Large intestine (tissue), 3 donors: ENCODE data around the gene ZMAT5. TPM values are rescaled to one million over a fixed set of nuclear protein-coding genes. Genes with fewer than 3 reads are reported as not detected.

Experiments
- DNase-seq, 2 donors: peaks; one replicate each; pipeline versions ENCODE4 v3.0.0 to v3.0.0-alpha.2; 2013
- H3K27ac ChIP-seq: one replicate; pipeline ENCODE4 v1.5.1; 2013; ENCODE audit warnings: low read length
- H3K27me3 ChIP-seq: 2 replicates; pipeline ENCODE4 v1.6.1; 2013; ENCODE audit warnings: low read length; ENCODE audit not compliant: control insufficient read depth, insufficient read depth
- H3K36me3 ChIP-seq: 2 replicates; pipeline ENCODE4 v1.6.1; 2013; ENCODE audit warnings: low read length; ENCODE audit not compliant: control insufficient read depth, insufficient read depth
- H3K4me1 ChIP-seq: one replicate; pipeline ENCODE4 v1.6.1; 2013; ENCODE audit warnings: low read length; ENCODE audit not compliant: control insufficient read depth, insufficient read depth
- H3K4me3 ChIP-seq: one replicate; pipeline ENCODE4 v1.5.1; 2013; ENCODE audit warnings: low read length
- H3K9me3 ChIP-seq: one replicate; pipeline ENCODE4 v1.6.1; 2013; ENCODE audit warnings: mild to moderate bottlenecking, low read depth, low read length, moderate library complexity; ENCODE audit not compliant: control insufficient read depth
- WGBS: methylation state at CpG from one replicate; pipeline ENCODE4 v1.1.5; 2013; ENCODE audit warnings: low lambda C conversion rate; ENCODE audit not compliant: insufficient coverage; 5-methylcytosine and 5-hydroxymethylcytosine counted together
- polyA plus RNA-seq: library from polyadenylated mRNA; unstranded; fragments of 120-200 nt; gene quantifications from one replicate; pipeline ENCODE4 v1.2.1, GENCODE V29; 2013

The ZMAT5 gene
- polyA plus RNA-seq, 1 donor, result 19.5 TPM

DNA sequence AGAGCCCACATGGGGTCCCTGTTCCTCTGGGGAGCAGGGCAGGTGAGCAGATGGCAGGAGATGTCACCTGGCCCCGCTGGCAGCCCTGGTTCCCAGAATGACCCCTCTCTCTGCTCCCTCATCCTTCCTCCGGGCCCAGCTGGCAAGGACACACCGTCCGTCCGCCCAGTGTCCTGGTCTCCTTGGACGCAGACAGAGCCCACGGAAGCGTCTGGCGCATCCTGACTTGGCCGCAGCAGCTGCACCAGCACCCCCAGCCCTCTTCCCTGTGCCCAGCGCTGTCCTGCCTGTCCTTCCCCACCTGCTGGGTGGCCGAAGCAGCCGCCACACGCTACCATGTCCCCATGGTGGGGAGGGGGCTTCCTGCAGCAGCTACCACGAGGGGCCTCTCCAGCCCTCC is 56.6 kb downstream of the ZMAT5 start:
- no peaks in the 10 kb centered on the region for H3K4me1 ChIP-seq
- H3K36me3 ChIP-seq, result no peaks in the 10 kb centered on the region
- H3K4me3 ChIP-seq, result no peak overlapping the region
- H3K27ac ChIP-seq, result no peak overlapping the region
- DNase-seq, result no peak
- no peaks in the 10 kb centered on the region for H3K9me3 ChIP-seq
- peaks cover 22% of the 10 kb centered on the region for H3K27me3 ChIP-seq
- no CpG with 5 or more reads among the region's 15 CpGs for WGBS

DNA sequence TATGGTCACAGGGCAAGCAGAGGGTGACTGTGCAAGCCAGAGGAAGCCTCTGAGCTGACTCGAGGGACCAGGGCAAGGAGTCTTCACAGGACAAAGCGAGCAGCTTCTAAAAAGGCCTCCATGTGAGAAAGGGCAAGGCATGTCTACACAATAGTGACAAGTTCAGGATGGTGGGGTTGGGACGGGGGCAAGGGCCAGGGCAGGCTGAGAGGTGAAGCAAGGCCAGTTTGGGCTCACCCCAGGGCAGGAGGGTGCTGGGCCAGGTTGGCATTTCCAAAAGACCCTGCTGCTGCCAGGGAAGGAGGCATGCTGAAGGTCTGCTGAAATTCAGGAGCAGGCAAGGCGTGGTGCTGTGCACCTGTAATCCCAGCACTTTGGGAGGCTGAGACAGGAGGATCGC is 59.3 kb downstream of the ZMAT5 start:
- H3K4me3 ChIP-seq, result no peak overlapping the region
- no peak overlapping the region for H3K27ac ChIP-seq
- no peaks in the 10 kb centered on the region for H3K9me3 ChIP-seq
- H3K36me3 ChIP-seq, result no peaks in the 10 kb centered on the region
- no CpG with 5 or more reads among the region's 5 CpGs for WGBS
- peaks cover 35% of the 10 kb centered on the region for H3K27me3 ChIP-seq
- DNase-seq, result no peak
- H3K4me1 ChIP-seq, result peaks cover 13% of the 10 kb centered on the region

DNA sequence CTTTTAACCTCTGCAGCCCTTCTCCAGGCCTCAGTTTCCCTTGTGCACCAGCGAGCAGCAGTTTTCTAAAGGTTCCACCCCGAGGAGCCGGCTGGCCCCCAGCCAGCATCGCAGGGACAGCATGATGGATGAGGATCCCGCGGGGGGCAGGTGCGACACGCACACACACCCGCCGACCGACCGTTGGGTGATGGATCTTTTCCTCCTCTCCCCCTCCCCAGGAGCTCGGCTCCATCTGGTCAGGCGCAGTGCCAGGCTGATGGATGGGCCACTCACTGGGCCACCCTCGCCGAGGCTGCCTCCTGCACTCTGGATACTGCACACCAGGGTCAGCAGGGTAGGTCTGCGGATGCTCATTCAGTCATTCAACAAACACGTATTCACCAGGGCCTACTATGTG is 59.8 kb downstream of the ZMAT5 start:
- Histone ChIP-seq H3K9me3 (no peaks in the 10 kb centered on the region), H3K27me3 (peaks cover 37% of the 10 kb centered on the region), H3K4me3 (no peak overlapping the region), H3K36me3 (no peaks in the 10 kb centered on the region), H3K27ac (no peak overlapping the region), H3K4me1 (peaks cover 17% of the 10 kb centered on the region)
- no peak for DNase-seq
- no CpG with 5 or more reads among the region's 18 CpGs for WGBS

DNA sequence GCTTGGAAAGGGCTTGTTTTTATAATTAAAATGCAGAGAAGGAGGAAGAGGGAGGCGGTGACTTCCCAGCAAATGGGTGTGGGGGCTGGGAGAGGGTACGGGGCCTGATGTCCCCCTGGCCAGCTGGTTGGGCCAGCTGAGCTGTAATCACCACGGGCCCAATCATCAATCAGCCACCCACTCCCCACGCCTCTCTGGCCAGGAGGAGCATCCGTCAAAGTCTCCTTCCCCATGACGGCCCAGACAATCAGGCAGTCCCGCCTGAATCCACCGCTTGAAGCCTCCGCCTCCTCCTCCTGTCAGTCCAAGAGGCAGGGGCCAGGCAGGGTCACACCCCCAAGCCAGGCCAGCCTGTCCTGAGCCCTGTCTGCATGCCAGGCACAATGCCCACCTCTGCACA is 60.3 kb downstream of the ZMAT5 start:
- no CpG with 5 or more reads among the region's 9 CpGs for WGBS
- H3K27me3 ChIP-seq, result peaks cover 40% of the 10 kb centered on the region
- H3K27ac ChIP-seq, result no peak overlapping the region
- no peaks in the 10 kb centered on the region for H3K9me3 ChIP-seq
- H3K4me3 ChIP-seq, result no peak overlapping the region
- DNase-seq, result no peak
- no peaks in the 10 kb centered on the region for H3K36me3 ChIP-seq
- peaks cover 22% of the 10 kb centered on the region for H3K4me1 ChIP-seq

DNA sequence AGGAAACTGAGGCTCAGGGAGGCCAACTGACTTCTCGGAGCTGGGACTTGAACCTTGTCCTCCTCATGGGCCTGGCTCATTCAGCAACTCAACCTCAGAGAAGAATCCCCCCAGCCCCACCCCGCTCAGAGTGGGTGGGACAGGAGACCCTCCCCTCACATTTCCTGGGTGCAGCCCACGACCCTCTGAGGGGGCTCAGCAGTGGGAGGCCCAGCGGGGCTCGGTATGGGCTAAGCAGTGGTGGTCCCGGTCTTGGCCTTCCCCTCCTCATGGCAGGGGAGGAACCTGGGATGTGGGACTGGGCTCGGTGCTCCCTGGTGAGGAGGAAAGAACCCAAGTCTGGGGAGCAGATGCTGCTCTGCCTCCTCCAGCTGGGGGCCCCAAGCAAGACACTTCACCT is 61.2 kb downstream of the ZMAT5 start:
- Histone ChIP-seq H3K27me3 (peaks cover 48% of the 10 kb centered on the region), H3K27ac (no peak overlapping the region), H3K4me1 (peaks cover 30% of the 10 kb centered on the region), H3K9me3 (no peaks in the 10 kb centered on the region), H3K4me3 (no peak overlapping the region), H3K36me3 (no peaks in the 10 kb centered on the region)
- no peak for DNase-seq
- WGBS, result no CpG with 5 or more reads among the region's 7 CpGs

DNA sequence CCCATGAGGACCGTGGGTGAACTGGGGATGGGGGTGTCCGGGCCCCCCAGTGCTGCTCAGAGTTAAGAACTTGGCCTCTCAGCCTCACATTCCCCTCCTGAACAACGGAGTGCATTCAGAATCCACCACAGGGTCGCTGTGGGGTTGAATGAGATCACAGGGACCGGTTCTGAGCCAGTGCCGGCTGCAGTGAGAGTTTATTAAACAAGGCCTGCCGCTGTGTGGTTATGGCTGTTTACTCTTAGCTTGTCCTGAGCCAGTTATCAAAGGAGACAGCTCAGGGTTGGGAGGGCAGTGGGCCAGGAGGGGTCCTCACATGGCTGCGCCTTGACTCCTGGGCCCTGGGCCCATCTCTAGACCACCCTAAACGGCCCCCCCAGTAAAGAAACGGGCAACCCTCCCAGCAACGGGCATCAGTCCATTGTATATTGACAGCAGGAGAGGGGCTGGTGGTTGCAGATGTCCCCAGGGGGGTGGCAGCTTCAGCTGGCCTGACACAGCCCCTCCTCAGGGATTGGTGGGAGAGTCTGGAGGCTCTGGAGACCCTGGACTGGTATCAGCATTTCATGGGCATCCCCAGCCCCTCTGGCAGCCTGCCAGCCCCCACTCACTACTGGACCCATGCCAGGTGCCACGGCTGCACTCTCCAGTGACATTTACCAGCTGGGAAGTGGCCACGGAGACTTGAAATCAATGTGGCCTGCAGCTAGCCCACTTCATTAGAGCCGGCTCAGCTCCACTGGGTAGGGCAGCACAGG is 62.1 kb downstream of the ZMAT5 start:
- peaks cover 50% of the 10 kb centered on the region for H3K27me3 ChIP-seq
- no peaks in the 10 kb centered on the region for H3K9me3 ChIP-seq
- no peak overlapping the region for H3K27ac ChIP-seq
- peaks cover 31% of the 10 kb centered on the region for H3K4me1 ChIP-seq
- no CpG with 5 or more reads among the region's 14 CpGs for WGBS
- no peak overlapping the region for H3K4me3 ChIP-seq
- H3K36me3 ChIP-seq, result no peaks in the 10 kb centered on the region
- DNase-seq, result peak in 1 of 2 donors; percentile 60

DNA sequence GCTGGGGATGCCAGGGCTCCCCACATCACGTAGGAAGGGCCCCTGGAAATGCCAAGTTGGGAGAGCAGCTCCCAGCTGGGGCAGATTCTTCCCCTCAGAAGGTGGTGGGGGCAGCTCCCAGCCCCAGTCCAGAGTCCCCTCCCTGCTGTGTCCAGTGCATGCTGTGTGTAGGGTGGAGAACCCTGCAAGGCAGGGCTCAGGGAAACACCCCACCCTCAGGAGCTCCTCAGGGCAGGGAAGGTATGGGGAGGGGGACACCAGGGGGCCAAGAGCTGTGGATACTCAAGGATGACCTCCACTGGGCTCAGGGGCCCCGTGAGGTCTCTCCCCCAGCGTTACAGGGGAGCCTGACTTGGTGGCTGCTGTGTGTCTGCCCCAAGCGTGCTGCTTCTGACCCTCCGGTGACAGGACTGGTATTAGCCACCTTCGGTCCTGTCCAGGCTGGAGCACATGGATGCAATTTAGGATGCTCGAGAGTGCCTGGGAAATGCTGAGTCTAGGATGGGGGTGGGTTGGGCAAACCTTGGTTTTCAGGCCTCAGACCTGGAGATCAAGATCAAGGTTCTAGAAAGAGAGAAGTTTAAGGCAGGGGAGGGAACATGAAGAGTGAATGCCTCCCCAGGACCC is 63.1 kb downstream of the ZMAT5 start:
- peaks cover 31% of the 10 kb centered on the region for H3K4me1 ChIP-seq
- peaks cover 50% of the 10 kb centered on the region for H3K27me3 ChIP-seq
- H3K9me3 ChIP-seq, result no peaks in the 10 kb centered on the region
- no peak overlapping the region for H3K4me3 ChIP-seq
- H3K36me3 ChIP-seq, result no peaks in the 10 kb centered on the region
- H3K27ac ChIP-seq, result no peak overlapping the region
- WGBS, result no CpG with 5 or more reads among the region's 7 CpGs
- no peak for DNase-seq

DNA sequence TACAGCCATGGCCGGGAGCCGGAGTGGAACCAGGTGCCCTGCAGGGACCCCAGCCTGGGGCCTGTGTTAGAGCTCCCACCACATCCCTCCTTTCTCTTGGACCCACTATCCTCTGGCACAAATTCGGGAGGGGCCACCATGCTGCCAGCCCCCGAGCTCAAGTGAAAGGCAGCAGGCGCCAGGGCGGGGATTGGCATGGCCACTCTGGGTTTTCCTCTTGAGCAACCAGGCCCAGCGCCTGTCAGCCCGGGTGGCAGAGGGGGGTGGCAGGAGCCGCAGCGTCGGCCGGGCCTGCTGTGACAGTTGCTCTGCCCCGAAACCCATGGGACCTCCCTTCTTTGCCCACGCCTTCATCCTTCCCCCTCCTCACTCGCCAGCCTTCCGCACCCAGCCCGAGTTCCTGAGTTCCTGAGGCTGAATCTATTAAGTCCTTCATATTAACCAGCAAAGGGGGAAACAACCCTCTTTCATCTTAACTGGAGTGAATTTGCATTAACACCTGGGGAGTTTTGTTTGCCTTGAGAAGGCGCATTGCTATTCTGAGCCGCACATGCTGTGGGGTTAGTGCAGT is 63.8 kb downstream of the ZMAT5 start:
- Histone ChIP-seq H3K27ac (peak overlapping the region; percentile 13), H3K9me3 (no peaks in the 10 kb centered on the region)
- no CpG with 5 or more reads among the region's 19 CpGs for WGBS

DNA sequence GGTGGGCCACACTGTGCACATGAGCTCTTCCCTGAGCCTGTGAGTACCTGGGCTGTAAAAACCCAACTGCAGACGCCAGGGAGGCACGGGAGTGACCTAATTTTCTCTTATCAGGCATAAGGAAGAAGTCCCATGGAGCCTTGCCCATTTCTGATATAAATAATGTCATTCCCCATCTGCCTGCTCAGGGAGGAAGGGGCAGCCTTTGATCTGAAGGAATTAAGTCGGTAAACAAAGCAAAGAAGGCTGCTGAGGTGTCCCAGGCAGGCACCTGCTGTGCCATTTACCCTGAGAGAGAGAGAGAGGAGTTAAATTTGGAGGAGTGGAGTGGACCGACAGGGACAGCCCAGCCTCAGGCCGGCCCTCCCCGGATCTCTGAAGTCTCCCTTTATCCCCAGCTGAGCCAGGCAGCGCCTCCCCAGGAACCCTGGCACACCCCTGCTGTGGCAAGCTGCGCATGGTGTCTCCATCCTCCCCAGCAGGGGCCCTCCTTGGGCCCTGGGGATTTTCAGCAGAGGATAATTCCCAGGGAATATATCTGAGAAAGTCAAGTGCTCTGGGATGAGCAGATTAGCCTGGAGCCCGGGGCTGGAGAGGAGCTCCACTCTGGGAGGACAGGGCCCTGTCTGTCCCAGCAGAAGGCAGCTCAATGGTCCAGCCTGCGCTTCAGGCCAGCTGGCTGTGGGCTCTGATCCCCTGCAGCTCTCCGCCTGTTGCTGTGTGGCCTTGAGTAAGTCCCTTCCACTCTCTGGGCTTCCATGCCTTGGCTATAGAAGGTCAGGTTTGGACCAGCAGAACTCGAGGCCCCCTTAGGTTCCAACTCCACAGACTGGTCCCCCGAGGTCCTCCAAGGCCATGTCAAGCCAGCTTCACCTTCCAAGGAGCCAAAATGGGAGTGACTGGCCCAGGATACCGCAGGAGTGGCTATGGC is 64.5 kb downstream of the ZMAT5 start:
- Histone ChIP-seq H3K36me3 (peaks cover 3% of the 10 kb centered on the region), H3K9me3 (no peaks in the 10 kb centered on the region), H3K27me3 (peaks cover 46% of the 10 kb centered on the region), H3K4me1 (peaks cover 31% of the 10 kb centered on the region), H3K27ac (peak overlapping the region; percentile 13), H3K4me3 (no peak overlapping the region)
- no peak for DNase-seq
- WGBS, result no CpG with 5 or more reads among the region's 14 CpGs

More for the DNA sequence above, 63.8 kb downstream of the ZMAT5 start:
- peaks cover 31% of the 10 kb centered on the region for H3K4me1 ChIP-seq
- no peak overlapping the region for H3K4me3 ChIP-seq
- no peak for DNase-seq
- H3K27me3 ChIP-seq, result peaks cover 50% of the 10 kb centered on the region
- H3K36me3 ChIP-seq, result no peaks in the 10 kb centered on the region
